ENCODE measurements around the gene PBLD. TPM values are rescaled to one million over a fixed set of nuclear protein-coding genes. Genes with fewer than 3 reads are reported as not detected.

Gene PBLD
- total and polyA plus RNA-seq, 10 donors = 0.96 to 6.9 (median 2.7) TPM

- peak overlapping the region in 6 of 8 donors; percentile 30 to 99 (median 99) for H3K27ac ChIP-seq
- peaks cover 0 to 30% (median 20%) of the 10 kb centered on the region in 6 donors for H3K36me3 ChIP-seq
- H3K27me3 ChIP-seq (replicated peaks in 1 of 7) = no peaks in the 10 kb centered on the region
- H3K9me3 ChIP-seq = no peaks in the 10 kb centered on the region
- intact Hi-C loops (cut with DNase I; ENCODE audit: low total_unique reads) = no loop called here
- H3K4me1 ChIP-seq = peaks cover 26 to 81% (median 62%) of the 10 kb centered on the region in 6 donors
- H3K4me3 ChIP-seq = peak overlapping the region; percentile 74 to 92 (median 81)
- TF ChIP-seq, protein P1, sequence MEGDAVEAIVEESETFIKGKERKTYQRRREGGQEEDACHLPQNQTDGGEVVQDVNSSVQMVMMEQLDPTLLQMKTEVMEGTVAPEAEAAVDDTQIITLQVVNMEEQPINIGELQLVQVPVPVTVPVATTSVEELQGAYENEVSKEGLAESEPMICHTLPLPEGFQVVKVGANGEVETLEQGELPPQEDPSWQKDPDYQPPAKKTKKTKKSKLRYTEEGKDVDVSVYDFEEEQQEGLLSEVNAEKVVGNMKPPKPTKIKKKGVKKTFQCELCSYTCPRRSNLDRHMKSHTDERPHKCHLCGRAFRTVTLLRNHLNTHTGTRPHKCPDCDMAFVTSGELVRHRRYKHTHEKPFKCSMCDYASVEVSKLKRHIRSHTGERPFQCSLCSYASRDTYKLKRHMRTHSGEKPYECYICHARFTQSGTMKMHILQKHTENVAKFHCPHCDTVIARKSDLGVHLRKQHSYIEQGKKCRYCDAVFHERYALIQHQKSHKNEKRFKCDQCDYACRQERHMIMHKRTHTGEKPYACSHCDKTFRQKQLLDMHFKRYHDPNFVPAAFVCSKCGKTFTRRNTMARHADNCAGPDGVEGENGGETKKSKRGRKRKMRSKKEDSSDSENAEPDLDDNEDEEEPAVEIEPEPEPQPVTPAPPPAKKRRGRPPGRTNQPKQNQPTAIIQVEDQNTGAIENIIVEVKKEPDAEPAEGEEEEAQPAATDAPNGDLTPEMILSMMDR (IDR thresholded peaks at IDR 0.05 in 8 of 11, conservative IDR thresholded peaks at IDR 0.05 in 3 of 11) = no peak
- TF ChIP-seq POLR2A (IDR thresholded peaks at IDR 0.05) (no peak), POLR2AphosphoS5 (IDR thresholded peaks at IDR 0.05) (no peak)
- no peak for DNase-seq
- WGBS, 5 donors = 2 to 5% (median 4%) methylated on average over 8 of the region's 8 CpGs
Observed at GRCh38 chr10:68334672-68335467, 2.1 kb upstream of the PBLD start.

DNA sequence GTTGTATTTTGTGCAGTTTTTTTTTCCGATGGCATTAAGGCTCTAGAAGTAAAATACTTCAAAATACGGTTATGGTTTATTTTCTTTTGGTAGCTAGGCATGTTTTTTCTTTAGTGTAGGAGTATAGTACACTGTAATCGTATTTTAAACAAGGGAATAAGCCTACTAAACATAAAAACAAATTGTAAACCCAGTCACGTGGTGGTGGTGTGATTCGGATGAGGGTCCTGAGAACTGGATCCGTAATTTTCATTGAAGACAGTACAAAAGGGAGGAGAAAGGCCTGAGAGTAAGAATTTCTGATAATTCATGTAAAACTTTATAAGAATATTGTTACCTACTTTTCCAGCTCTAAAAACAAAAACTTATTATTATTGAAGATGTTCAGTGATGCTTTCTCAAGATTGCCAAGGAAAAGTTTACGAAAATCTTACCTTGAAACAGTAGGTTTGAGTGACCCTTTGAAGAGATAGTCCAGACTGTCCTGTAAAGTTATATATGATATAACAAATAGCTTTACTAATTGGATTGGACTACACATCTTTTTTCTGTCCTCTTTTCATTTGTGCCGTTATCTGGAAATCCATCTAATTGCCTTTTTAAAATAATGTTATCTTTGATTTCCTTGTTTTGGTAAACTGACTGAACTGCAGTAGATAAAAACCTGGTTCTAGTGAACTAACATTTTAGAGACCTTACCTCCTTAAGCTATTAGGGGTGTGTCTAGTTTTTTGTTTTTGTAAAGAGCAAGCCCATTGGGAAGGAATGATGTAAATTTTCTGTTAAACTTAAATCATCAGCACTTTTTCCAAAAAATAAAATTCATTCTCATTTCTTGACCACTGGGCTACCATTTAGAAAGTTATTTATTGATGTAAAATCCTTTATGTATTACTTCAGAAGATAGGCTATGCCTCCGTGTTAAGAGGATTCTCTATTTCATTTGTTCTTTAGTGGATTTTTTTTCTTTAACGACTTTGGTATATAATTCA lies 1.0 kb upstream of the PBLD start:
- peak overlapping the region; percentile 74 to 92 (median 81) for H3K4me3 ChIP-seq
- peaks cover 0 to 19% (median 8%) of the 10 kb centered on the region in 6 donors for H3K36me3 ChIP-seq
- 0 to 2% (median 1%) methylated on average over 10 of the region's 10 CpGs for WGBS, 5 donors
- H3K27me3 ChIP-seq (replicated peaks in 1 of 7) = no peaks in the 10 kb centered on the region
- peaks cover 26 to 81% (median 61%) of the 10 kb centered on the region in 6 donors for H3K4me1 ChIP-seq
- intact Hi-C loops (cut with DNase I; ENCODE audit: low total_unique reads) = no loop called here
- DNase-seq = no peak
- no peaks in the 10 kb centered on the region for H3K9me3 ChIP-seq
- TF ChIP-seq, protein P1 (IDR thresholded peaks at IDR 0.05 in 8 of 11, conservative IDR thresholded peaks at IDR 0.05 in 3 of 11) = no peak
- no peak for TF ChIP-seq POLR2A (IDR thresholded peaks at IDR 0.05)
- TF ChIP-seq POLR2AphosphoS5 (IDR thresholded peaks at IDR 0.05) = no peak
- H3K27ac ChIP-seq = peak overlapping the region in 7 of 8 donors; percentile 99 to 100 (median 99)

DNA sequence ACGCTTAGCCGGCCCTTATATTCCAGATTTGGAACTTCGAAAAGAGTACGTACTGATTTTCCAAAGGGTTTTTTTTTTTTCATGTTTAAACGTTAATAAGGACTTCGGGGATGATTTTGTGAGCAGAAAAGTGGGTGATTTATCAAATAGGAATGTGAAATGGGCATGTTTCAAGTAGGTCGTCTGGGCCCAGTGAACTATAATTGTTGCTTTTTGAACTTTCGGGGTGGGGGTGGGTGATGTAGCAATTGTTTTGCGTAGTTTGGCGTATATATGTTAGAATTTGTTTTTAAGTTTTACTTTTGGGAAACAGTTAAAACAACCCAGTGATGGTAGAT lies 299 bp upstream of the PBLD start:
- WGBS, 5 donors = 0 to 1% (median 1%) methylated on average over 10 of the region's 10 CpGs
- H3K4me3 ChIP-seq = peak overlapping the region; percentile 74 to 92 (median 81)
- peaks cover 0 to 12% (median 2%) of the 10 kb centered on the region in 6 donors for H3K36me3 ChIP-seq
- no peak for DNase-seq
- intact Hi-C loops (cut with DNase I; ENCODE audit: low total_unique reads) = no loop called here
- TF ChIP-seq, protein P1 (IDR thresholded peaks at IDR 0.05 in 8 of 11, conservative IDR thresholded peaks at IDR 0.05 in 3 of 11) = peak in 1 of 11 experiments; percentile 3
- TF ChIP-seq POLR2AphosphoS5 (IDR thresholded peaks at IDR 0.05) = no peak
- H3K27ac ChIP-seq = peak overlapping the region; percentile 99 to 100 (median 99)
- H3K4me1 ChIP-seq = peaks cover 26 to 81% (median 64%) of the 10 kb centered on the region in 6 donors
- no peaks in the 10 kb centered on the region for H3K9me3 ChIP-seq
- H3K27me3 ChIP-seq (replicated peaks in 1 of 7) = no peaks in the 10 kb centered on the region

All from spleen (tissue), 11 donors.